HG03571 (cell line): ENCODE results near the gene OR2V2.

Experiments
- ATAC-seq: cut with Tn5 transposase; IDR thresholded peaks from one replicate; pipeline ENCODE4 v1.9.1; 2021; ENCODE audit not compliant: unreplicated experiment

Gene OR2V2

DNA sequence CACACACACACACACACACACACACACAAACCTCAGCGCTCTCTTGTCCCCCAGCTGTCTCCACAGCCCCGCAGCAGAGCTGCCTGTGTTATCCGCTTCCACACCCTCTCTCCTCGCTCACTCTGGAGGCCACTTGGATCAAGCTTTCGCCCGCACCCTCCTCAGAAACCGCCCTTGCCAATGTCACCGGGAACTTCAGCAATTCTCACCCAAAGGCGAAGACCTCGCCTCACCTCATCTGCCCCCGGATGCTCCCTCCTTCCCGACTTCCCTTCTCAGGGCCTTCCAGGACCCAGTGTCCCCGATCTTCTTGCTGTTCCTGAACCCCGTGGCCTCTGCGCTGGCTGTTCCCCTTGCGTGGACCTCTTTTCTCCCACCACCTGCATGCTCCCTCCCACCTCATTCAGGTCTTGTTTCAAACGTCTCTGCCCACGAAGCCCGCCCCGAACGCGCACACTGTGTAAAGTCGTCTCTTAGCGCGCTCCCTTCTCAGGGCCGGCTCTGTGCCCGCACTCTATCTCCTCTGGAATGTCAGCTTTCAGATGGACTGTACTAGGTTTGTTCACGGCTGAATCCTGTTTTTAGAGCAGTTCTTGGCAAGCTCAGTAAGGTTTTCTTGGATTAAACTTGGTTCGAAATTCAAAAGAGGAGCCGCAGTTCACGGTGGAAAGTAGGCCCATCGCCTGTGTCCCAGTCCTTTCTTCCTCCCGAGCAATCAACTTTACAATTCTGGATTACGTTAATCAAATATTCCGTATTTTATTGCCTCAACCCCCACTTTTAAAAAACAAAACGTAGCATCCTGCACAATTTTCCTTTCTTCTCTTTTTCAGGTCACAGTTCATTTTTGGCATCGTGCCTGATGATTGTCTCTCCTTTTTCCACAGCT, 58.6 kb downstream of the OR2V2 start:
- no peak for ATAC-seq

- no peak for ATAC-seq
These were observed 60.0 kb downstream of the OR2V2 start for GRCh38 chr5:181207214-181207959.

GRCh38 chr5:181207960-181208253, 60.5 kb downstream of the OR2V2 start:
- no peak for ATAC-seq
